ENCODE measurements around the gene EDRF1. TPM values are rescaled to one million over a fixed set of nuclear protein-coding genes. Genes with fewer than 3 reads are reported as not detected.

Gene EDRF1
- polyA plus RNA-seq, 2 of the 4 experiments (the other 2 are of a cell fraction) = 19.7 to 37.9 TPM

DNA sequence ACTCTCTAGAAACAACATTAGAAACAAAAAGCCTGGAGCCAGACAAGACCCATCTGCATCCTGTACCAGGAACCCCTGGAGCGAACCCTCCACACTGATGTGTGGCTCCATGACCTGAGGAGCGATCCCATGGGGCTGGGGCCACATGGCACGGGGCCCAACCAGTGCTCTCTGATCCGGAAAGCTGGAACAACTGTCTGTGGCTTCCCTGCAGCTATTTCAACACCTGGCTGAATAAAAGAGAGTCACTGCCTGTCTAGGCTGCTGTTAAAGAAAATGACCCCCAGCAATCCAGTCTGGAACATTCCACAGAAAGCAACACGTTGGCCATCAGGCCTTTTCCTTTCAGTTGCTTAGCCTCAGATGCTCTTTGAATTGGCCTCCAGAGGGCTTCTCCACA lies 82.6 kb downstream of the EDRF1 start:
- FAIRE-seq (no peak), ATAC-seq (no peak), DNase-seq (ENCODE audit: low read depth in 1 of 2, low spot score in 1 of 2) (no peak)
- ChIA-PET POLR2A (no interaction called here), CTCF (interaction anchor here (2.4 kb wide), 1 partner anchor 10 kb away, joined by 6 read pairs; no protein-coding TSS in a partner anchor)
- no peak for TF ChIP-seq JUNB (IDR thresholded peaks at IDR 0.05)
- no peak for TF ChIP-seq MYC (IDR thresholded peaks at IDR 0.05; ENCODE audit: borderline replicate concordance, low read length)
- no peak for TF ChIP-seq HOXA7 (CRISPR knock-in tag; IDR thresholded peaks at IDR 0.05)
- TF ChIP-seq, protein P1, sequence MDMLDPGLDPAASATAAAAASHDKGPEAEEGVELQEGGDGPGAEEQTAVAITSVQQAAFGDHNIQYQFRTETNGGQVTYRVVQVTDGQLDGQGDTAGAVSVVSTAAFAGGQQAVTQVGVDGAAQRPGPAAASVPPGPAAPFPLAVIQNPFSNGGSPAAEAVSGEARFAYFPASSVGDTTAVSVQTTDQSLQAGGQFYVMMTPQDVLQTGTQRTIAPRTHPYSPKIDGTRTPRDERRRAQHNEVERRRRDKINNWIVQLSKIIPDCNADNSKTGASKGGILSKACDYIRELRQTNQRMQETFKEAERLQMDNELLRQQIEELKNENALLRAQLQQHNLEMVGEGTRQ (IDR thresholded peaks at IDR 0.05) = no peak
- TF ChIP-seq RFX5 (IDR thresholded peaks at IDR 0.05) = no peak
- 77% methylated on average over 4 of the region's 5 CpGs for WGBS (ENCODE audit: missing lambda C conversion rate)
- no peak overlapping the region for H3K27ac ChIP-seq
- no peaks in the 10 kb centered on the region for H3K9me3 ChIP-seq
- H3K4me1 ChIP-seq = no peaks in the 10 kb centered on the region
- no peak overlapping the region for H3K4me3 ChIP-seq
- no peak overlapping the region for H3K4me2 ChIP-seq

GRCh38 chr10:125802739-125803138 lies 83.2 kb downstream of the EDRF1 start:
- ATAC-seq = no peak; a peak in 1 of 6 replicates
- 87% methylated on average over 7 of the region's 7 CpGs for WGBS (ENCODE audit: missing lambda C conversion rate)
- ChIA-PET POLR2A (no interaction called here), CTCF (no interaction called here)
- no peak for DNase-seq (ENCODE audit: low read depth in 1 of 2, low spot score in 1 of 2)
- Histone ChIP-seq H3K27ac (no peak overlapping the region), H3K4me1 (no peaks in the 10 kb centered on the region), H3K9me3 (no peaks in the 10 kb centered on the region), H3K4me3 (no peak overlapping the region), H3K4me2 (no peak overlapping the region)
- TF ChIP-seq HDAC2 (IDR thresholded peaks at IDR 0.05) = no peak
- no peak for TF ChIP-seq KDM1A (IDR thresholded peaks at IDR 0.05; ENCODE audit: low read depth)
- TF ChIP-seq ESRRA (IDR thresholded peaks at IDR 0.05; ENCODE audit: borderline replicate concordance, low read length) = no peak
- no peak for TF ChIP-seq HOXB13 (CRISPR knock-in tag; IDR thresholded peaks at IDR 0.05; ENCODE audit: low read depth)
- no peak for TF ChIP-seq HOXB5 (CRISPR knock-in tag; IDR thresholded peaks at IDR 0.05)
- TF ChIP-seq BCL3 (IDR thresholded peaks at IDR 0.05) = no peak
- no peak for TF ChIP-seq MYC (IDR thresholded peaks at IDR 0.05; ENCODE audit: borderline replicate concordance, low read length)
- no peak for TF ChIP-seq MAZ (IDR thresholded peaks at IDR 0.05; ENCODE audit: borderline replicate concordance, low read depth, low read length)
- no peak for TF ChIP-seq POLR2A (IDR thresholded peaks at IDR 0.05; ENCODE audit: low read length)
- no peak for TF ChIP-seq CHD4 (IDR thresholded peaks at IDR 0.05; ENCODE audit: borderline replicate concordance)
- no peak for TF ChIP-seq NFE2L2 (conservative IDR thresholded peaks at IDR 0.05; ENCODE audit: low read length)
- TF ChIP-seq HES2 (IDR thresholded peaks at IDR 0.05) = no peak
- no peak for TF ChIP-seq MAFK (IDR thresholded peaks at IDR 0.05; ENCODE audit: partially characterized antibody)
- TF ChIP-seq EHMT2 (IDR thresholded peaks at IDR 0.05; ENCODE audit: low read depth) = no peak
- no peak for TF ChIP-seq ZFP36 (IDR thresholded peaks at IDR 0.05; ENCODE audit: borderline replicate concordance, partially characterized antibody)
- TF ChIP-seq JUNB (IDR thresholded peaks at IDR 0.05) = no peak
- no peak for TF ChIP-seq TFCP2L1 (CRISPR knock-in tag; IDR thresholded peaks at IDR 0.05)
- no peak for TF ChIP-seq ZNF302 (CRISPR knock-in tag; IDR thresholded peaks at IDR 0.05)
- no peak for TF ChIP-seq PBX3 (IDR thresholded peaks at IDR 0.05)
- TF ChIP-seq NR3C1 (IDR thresholded peaks at IDR 0.05) = no peak
- FAIRE-seq = no peak

DNA sequence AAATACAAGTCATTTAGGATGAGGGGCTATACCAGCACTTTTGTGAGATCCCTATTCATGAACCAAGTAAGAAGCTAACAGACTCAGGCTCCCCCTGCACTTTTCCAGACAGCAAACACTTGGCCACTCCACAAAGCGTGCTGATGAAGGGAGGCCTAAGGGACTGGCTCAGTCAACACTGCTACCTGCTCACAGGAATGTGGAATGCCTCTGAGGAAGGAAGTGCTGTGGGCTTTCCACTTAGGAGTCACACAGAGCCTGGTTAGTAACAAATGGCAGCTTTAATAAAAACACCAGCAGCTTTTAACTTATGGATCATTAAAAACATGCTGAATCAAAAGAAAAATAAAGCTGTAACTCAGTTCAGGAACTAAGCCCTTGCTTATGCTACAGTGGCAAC lies 88.5 kb downstream of the EDRF1 start:
- Histone ChIP-seq H3K27ac (no peak overlapping the region), H3K4me2 (no peak overlapping the region), H3K4me1 (no peaks in the 10 kb centered on the region), H3K9me3 (no peaks in the 10 kb centered on the region), H3K4me3 (no peak overlapping the region)
- WGBS (ENCODE audit: missing lambda C conversion rate) = 91% methylated on average over 1 of the region's 1 CpG
- POLR2A ChIA-PET = no interaction called here
- ATAC-seq = no peak
- CTCF ChIA-PET = interaction anchor here (0.5 to 1.3 kb wide), 2 partner anchors 27 to 1214 kb away, joined by 4 read pairs; no protein-coding TSS in a partner anchor
- TF ChIP-seq HEYL (CRISPR knock-in tag; IDR thresholded peaks at IDR 0.05) = no peak
- TF ChIP-seq ZSCAN20 (CRISPR knock-in tag; IDR thresholded peaks at IDR 0.05) = no peak
- TF ChIP-seq EP300 (IDR thresholded peaks at IDR 0.05) = no peak
- TF ChIP-seq FOSL2 (IDR thresholded peaks at IDR 0.05) = no peak
- no peak for TF ChIP-seq FOSL2 (CRISPR knock-in tag; IDR thresholded peaks at IDR 0.05)
- TF ChIP-seq JUN (IDR thresholded peaks at IDR 0.05) = no peak
- TF ChIP-seq MYC (IDR thresholded peaks at IDR 0.05; ENCODE audit: borderline replicate concordance, low read length) = no peak
- TF ChIP-seq NPAS2 (CRISPR knock-in tag; IDR thresholded peaks at IDR 0.05; ENCODE audit: borderline replicate concordance) = no peak
- no peak for TF ChIP-seq FOSB (CRISPR knock-in tag; IDR thresholded peaks at IDR 0.05)
- TF ChIP-seq, protein P2, sequence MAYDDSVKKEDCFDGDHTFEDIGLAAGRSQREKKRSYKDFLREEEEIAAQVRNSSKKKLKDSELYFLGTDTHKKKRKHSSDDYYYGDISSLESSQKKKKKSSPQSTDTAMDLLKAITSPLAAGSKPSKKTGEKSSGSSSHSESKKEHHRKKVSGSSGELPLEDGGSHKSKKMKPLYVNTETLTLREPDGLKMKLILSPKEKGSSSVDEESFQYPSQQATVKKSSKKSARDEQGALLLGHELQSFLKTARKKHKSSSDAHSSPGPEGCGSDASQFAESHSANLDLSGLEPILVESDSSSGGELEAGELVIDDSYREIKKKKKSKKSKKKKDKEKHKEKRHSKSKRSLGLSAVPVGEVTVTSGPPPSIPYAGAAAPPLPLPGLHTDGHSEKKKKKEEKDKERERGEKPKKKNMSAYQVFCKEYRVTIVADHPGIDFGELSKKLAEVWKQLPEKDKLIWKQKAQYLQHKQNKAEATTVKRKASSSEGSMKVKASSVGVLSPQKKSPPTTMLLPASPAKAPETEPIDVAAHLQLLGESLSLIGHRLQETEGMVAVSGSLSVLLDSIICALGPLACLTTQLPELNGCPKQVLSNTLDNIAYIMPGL (CRISPR knock-in tag; IDR thresholded peaks at IDR 0.05; ENCODE audit: borderline replicate concordance) = no peak
- TF ChIP-seq, protein P1 (IDR thresholded peaks at IDR 0.05) = no peak
- TF ChIP-seq HOXA7 (CRISPR knock-in tag; IDR thresholded peaks at IDR 0.05) = no peak
- TF ChIP-seq CBX8 (IDR thresholded peaks at IDR 0.05) = no peak
- DNase-seq (ENCODE audit: low read depth in 1 of 2, low spot score in 1 of 2) = no peak
- FAIRE-seq = no peak

All from A549 (cell line).